B cell (primary cell): Measurements from ENCODE around the gene CHMP1A.

Source experiments
- CTCF ChIP-seq: fragments of 200-600 bp; IDR thresholded peaks from one replicate; pipeline ENCODE4 v1.8.0; 2022; ENCODE audit warnings: antibody characterized with exemption, mild to moderate bottlenecking
- EZH2 ChIP-seq: IDR thresholded peaks from 2 replicates; pipeline ENCODE4 v1.6.1; 2012; ENCODE audit warnings: borderline replicate concordance, low read depth, mild to moderate bottlenecking, moderate library complexity, low read length; ENCODE audit not compliant: insufficient read depth, poor library complexity, severe bottlenecking

GRCh38 chr16:89610108-89610453 lies 47.4 kb downstream of the CHMP1A start:
- TF ChIP-seq CTCF: no peak
- no peak for TF ChIP-seq EZH2
